Endothelial cell (in vitro differentiated cells): ENCODE results near the gene ING1. TPM values are rescaled to one million over a fixed set of nuclear protein-coding genes. Genes with fewer than 3 reads are reported as not detected.
"Not testable (repeated sequence)": the region's sequence is repeated elsewhere in the genome, so short reads cannot be mapped to it uniquely, and the experiment has no call there.

Source experiments
- DNase-seq: peaks from one replicate; pipeline ENCODE4 v3.0.0; 2021; ENCODE audit warnings: low spot score
- H3K27ac Mint-ChIP-seq: one replicate; pipeline ENCODE4 v1.8.0; 2021; ENCODE audit warnings: mixed read lengths, inconsistent platforms; ENCODE audit not compliant: unreplicated experiment
- H3K27me3 Mint-ChIP-seq: one replicate; pipeline ENCODE4 v1.8.0; 2021; ENCODE audit warnings: mild to moderate bottlenecking, moderate library complexity, mixed read lengths, inconsistent platforms; ENCODE audit not compliant: unreplicated experiment
- H3K36me3 Mint-ChIP-seq: one replicate; pipeline ENCODE4 v1.8.0; 2021; ENCODE audit warnings: mild to moderate bottlenecking, low read depth, mixed read lengths, inconsistent platforms; ENCODE audit not compliant: unreplicated experiment
- H3K4me1 Mint-ChIP-seq: one replicate; pipeline ENCODE4 v1.8.0; 2021; ENCODE audit warnings: mild to moderate bottlenecking, mixed read lengths, inconsistent platforms; ENCODE audit not compliant: unreplicated experiment
- H3K4me3 Mint-ChIP-seq: one replicate; pipeline ENCODE4 v1.8.0; 2021; ENCODE audit warnings: mild to moderate bottlenecking, mixed read lengths, inconsistent platforms; ENCODE audit not compliant: unreplicated experiment
- H3K9me3 Mint-ChIP-seq: one replicate; pipeline ENCODE4 v1.8.0; 2021; ENCODE audit warnings: mixed read lengths, inconsistent platforms; ENCODE audit not compliant: unreplicated experiment
- total RNA-seq: library from RNA; stranded (reverse); fragmentation: NEBNext Ultra II Directional; extraction: Animal tissue kit (Norgen Biotek cat#: 25700); gene quantifications from one replicate; pipeline ENCODE4 v1.2.1, GENCODE V29; 2021; ENCODE audit not compliant: unreplicated experiment
- TF ChIP-seq, protein P1 (sequence below): fragments of 200-600 bp; sonication (generic); IDR thresholded peaks from one replicate; pipeline ENCODE4 v1.5.0; 2021; ENCODE audit warnings: antibody characterized with exemption; ENCODE audit not compliant: unreplicated experiment

Gene ING1
- total RNA-seq, 1 donor from 2014 or later = 9.9 TPM

DNA sequence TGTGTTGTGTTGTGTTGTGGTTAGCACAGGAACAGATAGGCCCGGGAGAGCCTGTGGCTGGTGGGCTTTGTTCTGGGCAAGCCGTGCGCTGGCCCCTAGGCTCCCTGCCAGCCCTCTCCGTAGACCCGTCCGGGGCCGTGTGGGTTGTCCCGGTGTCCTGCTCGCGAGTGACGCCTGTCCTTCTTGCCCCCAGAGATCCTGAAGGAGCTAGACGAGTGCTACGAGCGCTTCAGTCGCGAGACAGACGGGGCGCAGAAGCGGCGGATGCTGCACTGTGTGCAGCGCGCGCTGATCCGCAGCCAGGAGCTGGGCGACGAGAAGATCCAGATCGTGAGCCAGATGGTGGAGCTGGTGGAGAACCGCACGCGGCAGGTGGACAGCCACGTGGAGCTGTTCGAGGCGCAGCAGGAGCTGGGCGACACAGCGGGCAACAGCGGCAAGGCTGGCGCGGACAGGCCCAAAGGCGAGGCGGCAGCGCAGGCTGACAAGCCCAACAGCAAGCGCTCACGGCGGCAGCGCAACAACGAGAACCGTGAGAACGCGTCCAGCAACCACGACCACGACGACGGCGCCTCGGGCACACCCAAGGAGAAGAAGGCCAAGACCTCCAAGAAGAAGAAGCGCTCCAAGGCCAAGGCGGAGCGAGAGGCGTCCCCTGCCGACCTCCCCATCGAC lies 5.7 kb downstream of the ING1 start:
- no peak overlapping the region for H3K27ac Mint-ChIP-seq
- H3K9me3 Mint-ChIP-seq = no peaks in the 10 kb centered on the region
- TF ChIP-seq, protein P1, sequence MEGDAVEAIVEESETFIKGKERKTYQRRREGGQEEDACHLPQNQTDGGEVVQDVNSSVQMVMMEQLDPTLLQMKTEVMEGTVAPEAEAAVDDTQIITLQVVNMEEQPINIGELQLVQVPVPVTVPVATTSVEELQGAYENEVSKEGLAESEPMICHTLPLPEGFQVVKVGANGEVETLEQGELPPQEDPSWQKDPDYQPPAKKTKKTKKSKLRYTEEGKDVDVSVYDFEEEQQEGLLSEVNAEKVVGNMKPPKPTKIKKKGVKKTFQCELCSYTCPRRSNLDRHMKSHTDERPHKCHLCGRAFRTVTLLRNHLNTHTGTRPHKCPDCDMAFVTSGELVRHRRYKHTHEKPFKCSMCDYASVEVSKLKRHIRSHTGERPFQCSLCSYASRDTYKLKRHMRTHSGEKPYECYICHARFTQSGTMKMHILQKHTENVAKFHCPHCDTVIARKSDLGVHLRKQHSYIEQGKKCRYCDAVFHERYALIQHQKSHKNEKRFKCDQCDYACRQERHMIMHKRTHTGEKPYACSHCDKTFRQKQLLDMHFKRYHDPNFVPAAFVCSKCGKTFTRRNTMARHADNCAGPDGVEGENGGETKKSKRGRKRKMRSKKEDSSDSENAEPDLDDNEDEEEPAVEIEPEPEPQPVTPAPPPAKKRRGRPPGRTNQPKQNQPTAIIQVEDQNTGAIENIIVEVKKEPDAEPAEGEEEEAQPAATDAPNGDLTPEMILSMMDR = no peak
- no peak overlapping the region for H3K4me3 Mint-ChIP-seq
- peaks cover 20% of the 10 kb centered on the region for H3K4me1 Mint-ChIP-seq
- H3K27me3 Mint-ChIP-seq = peaks cover 10% of the 10 kb centered on the region
- H3K36me3 Mint-ChIP-seq = peaks cover 12% of the 10 kb centered on the region
- DNase-seq = no peak

GRCh38 chr13:110722971-110723370 lies 9.5 kb downstream of the ING1 start:
- Mint-ChIP-seq H3K27ac (no peak overlapping the region), H3K9me3 (no peaks in the 10 kb centered on the region), H3K27me3 (peaks cover 2% of the 10 kb centered on the region), H3K4me1 (no peaks in the 10 kb centered on the region), H3K36me3 (peaks cover 9% of the 10 kb centered on the region), H3K4me3 (no peak overlapping the region)
- no peak for DNase-seq
- TF ChIP-seq, protein P1 = no peak

GRCh38 chr13:110723598-110723997 lies 10.1 kb downstream of the ING1 start:
- Mint-ChIP-seq H3K4me3 (no peak overlapping the region), H3K36me3 (peaks cover 9% of the 10 kb centered on the region), H3K4me1 (no peaks in the 10 kb centered on the region), H3K27ac (no peak overlapping the region), H3K27me3 (peaks cover 2% of the 10 kb centered on the region), H3K9me3 (no peaks in the 10 kb centered on the region)
- DNase-seq = no peak
- TF ChIP-seq, protein P1 = no peak

DNA sequence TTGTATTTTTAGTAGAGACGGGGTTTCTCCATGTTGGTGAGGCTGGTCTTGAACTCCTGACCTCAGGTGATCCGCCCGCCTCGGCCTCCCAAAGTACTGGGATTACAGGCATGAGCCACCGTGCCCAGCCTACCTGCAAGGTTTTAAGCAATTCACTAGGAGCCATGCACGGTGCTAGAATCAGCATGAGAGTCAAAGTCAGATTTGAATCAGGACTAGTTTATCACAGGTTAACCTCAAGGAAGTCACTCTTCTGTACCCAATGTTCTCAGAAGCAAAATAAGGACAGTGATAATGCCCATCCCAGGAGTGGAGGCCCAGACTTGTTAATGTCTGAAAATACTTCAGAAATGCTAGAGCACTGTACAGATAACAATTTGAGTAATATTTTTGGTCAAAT lies 12.7 kb downstream of the ING1 start:
- H3K9me3 Mint-ChIP-seq, H3K27me3 Mint-ChIP-seq, H3K27ac Mint-ChIP-seq, H3K4me1 Mint-ChIP-seq, H3K36me3 Mint-ChIP-seq, DNase-seq, H3K4me3 Mint-ChIP-seq: not testable (repeated sequence)

- no peaks in the 10 kb centered on the region for H3K9me3 Mint-ChIP-seq
These were observed 13.2 kb downstream of the ING1 start for GRCh38 chr13:110726726-110727125.

More at GRCh38 chr13:110726726-110727125, 13.2 kb downstream of the ING1 start:
- H3K27ac Mint-ChIP-seq = no peak overlapping the region
- TF ChIP-seq, protein P1 = no peak
- no peak for DNase-seq
- peaks cover under 1% of the 10 kb centered on the region for H3K27me3 Mint-ChIP-seq
- H3K4me1 Mint-ChIP-seq = no peaks in the 10 kb centered on the region
- H3K4me3 Mint-ChIP-seq = no peak overlapping the region
- H3K36me3 Mint-ChIP-seq = peaks cover 3% of the 10 kb centered on the region
